Glomerular visceral epithelial cell (primary cell): ENCODE data around the gene TSSK6.

ENCODE experiments used
- DNase-seq: peaks from one replicate; pipeline ENCODE4 v3.0.0-alpha.2; 2016; ENCODE audit errors: extremely low spot score

The TSSK6 gene

GRCh38 chr19:19530889-19531288, 15.5 kb upstream of the TSSK6 start:
- no peak for DNase-seq

DNA sequence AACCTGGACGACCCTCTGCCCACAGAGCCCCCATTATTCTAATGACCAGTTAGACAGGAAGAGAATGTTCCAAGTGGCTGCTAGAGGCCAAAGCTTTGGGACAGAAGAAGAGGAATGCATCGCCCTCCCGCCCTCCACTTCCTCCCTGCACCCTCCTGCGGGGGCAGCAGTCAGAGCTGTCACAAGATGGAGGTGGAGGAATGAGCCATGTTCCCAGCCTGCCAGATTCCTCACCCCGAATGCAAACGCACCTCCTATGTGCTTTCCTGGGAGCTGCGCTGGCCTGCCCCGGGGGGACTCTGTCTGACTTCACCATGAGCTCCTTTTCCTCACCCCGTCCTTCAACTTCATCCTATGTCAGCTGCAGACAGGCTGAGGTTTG, 15.1 kb upstream of the TSSK6 start:
- no peak for DNase-seq

DNA sequence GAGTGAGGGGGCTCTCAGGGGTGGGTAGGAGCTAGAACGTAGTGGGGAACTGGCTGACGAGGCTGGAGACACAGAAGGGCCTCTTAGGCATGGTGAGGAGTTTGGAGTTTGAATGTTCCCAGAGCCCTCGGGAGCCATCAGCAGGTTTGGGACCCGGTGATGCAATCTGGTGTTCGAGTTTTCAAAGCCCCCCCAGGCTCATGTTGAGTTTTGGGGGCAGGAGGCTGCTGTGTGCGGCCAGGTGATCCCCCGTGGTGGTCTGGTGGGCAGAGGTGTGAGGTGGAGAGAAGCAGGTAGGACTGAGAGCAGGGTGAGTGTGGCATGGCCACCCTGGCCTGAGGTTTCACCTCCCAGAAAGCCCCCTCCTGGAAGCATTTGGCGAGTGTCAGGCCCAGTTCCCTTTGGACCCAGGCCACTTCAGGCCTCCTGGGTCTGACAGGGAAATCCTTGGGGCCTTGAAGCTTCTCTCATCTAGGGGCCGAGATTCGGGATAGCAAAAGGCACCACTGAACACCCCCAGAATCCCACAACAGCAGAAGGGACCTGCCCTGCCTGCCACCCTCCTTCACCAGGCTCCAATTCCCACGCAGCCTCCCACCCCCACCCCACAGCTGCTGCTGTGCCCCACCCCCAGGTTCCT, 14.6 kb upstream of the TSSK6 start:
- DNase-seq: no peak

GRCh38 chr19:19528721-19529490, 13.6 kb upstream of the TSSK6 start, which contains the start of gene YJEFN3:
YJEFN3 (plus strand) TSS chr19:19528911; CDS start chr19:19528933, 22 bp downstream.
- no peak for DNase-seq

- no peak for DNase-seq
Measured at GRCh38 chr19:19527674-19528625, 12.6 kb upstream of the TSSK6 start.

DNA sequence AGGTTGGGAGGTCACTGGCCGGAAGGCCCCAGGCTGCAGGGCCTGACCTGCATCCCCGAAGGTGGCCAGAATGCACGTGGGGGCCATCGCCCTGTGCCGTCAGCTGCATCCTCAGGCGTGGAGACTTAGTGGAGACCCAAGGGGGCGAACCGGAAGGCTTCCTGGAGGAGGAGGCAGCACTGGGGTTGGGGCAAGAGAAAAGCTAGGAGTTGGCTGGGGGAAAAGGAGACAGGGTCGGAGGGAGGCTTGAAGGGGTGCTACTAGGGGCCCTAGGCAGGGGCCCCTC, 12.0 kb upstream of the TSSK6 start:
- no peak for DNase-seq

- no peak for DNase-seq
Measured at GRCh38 chr19:19526581-19527370, 11.4 kb upstream of the TSSK6 start.

DNA sequence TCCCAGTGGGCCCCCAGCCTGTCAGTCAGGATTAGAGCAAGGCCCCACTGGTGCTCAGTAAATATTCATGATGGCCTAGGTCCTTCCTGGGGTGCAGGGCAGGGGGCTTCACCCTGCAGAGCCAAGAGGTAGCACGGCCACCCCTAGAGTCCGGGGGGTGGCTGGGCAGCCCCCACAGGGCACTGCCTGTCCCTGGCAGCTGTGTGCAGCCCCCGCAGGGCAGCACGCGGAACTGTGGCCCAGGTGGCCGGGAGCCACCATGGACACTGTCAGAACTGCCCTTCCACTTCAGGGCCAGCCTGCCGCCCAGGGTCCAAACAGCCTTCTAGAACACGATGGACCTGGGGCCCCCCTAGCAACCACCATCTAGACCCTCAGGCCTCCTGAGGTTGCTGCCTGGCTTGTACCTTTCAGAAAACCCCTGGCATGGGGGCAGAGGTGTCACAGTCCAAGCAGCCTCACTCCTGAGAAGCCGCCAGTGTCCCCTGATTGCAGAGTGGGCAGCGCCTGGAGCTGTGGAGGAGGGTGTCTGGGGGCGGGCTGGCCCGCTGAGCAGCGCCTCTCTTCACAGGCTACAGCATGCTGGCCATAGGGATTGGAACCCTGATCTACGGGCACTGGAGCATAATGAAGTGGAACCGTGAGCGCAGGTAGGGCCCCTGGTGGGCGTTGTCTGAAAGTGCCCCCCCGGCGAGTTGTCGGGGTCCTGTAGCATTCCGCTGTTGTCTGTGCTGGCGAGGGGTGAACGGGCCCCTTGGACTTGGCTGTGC, 10.4 kb upstream of the TSSK6 start:
- DNase-seq: no peak

GRCh38 chr19:19524053-19524452, 8.7 kb upstream of the TSSK6 start:
- no peak for DNase-seq

GRCh38 chr19:19523177-19523576, 7.8 kb upstream of the TSSK6 start:
- DNase-seq: no peak

DNA sequence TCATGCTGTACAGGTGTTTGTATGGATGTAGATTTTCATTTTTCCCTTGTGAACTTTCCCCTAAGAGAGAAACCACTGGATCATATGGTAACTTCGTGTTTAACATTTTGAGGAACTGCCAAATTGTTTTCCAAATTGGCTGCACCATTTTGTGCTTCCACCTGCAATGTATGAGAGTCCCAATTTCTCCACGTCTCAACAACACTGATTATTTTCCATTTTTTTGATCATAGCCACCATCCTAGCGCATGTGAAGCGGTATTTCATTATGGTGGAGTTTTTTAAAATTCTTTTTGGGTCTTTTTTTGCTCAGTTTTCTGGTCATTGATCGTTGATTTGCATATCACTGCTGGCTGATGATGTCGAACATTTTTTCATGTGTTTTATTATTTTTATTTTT, 5.6 kb upstream of the TSSK6 start:
- DNase-seq: no peak

- DNase-seq: no peak
Measured at GRCh38 chr19:19517235-19517619, 1.9 kb upstream of the TSSK6 start.

- peak; percentile 92 for DNase-seq
Measured at GRCh38 chr19:19515642-19516519, 533 bp upstream of the TSSK6 start, which contains the start of gene NDUFA13. NDUFA13 (plus strand) TSS chr19:19516225; CDS start chr19:19516239, 14 bp downstream.

DNA sequence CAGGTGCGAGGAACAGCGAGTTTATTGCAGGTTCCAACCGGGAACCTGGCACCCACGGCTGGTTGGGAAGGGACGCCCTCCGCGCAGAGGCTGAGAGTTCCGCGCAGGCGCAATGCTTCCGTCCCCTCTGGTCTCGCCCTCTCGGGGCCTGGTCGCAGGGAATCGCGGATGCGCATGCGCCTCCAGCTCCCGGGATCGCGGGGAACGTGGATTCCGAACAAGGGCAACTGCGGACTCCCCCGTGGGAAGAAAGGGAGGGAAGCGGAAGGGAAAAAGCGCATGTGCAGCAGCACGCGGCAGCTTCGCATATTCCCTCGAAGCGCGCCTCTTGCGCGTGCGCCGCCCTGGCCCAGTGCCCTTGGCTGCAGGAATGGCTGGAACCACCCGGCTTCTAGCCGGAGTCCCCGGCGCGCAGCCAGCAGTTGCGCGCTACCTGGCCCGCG, 1.1 kb downstream of the TSSK6 start:
- no peak for DNase-seq

- no peak for DNase-seq
Measured at GRCh38 chr19:19513682-19514081, 1.7 kb downstream of the TSSK6 start.

DNA sequence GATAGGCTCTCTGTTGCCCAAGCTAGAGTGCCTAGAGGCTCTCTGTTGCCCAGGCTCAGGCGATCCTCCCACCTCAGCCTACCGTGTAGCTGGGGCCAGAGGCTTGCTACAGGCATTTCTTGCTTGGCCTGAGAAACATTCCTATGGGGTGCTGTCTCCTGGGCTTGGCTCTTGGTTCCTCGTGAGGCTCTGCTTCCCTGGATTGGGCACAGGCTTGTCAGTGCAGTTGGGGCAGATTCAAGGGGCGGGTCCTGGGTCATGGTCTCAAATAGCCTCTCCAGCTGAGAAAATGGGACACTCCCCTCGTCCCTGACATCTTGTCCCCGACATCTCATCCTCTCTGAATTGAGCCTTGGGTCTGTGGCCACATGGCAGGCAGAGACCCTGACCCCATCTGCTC, 4.9 kb downstream of the TSSK6 start:
- DNase-seq: no peak

DNA sequence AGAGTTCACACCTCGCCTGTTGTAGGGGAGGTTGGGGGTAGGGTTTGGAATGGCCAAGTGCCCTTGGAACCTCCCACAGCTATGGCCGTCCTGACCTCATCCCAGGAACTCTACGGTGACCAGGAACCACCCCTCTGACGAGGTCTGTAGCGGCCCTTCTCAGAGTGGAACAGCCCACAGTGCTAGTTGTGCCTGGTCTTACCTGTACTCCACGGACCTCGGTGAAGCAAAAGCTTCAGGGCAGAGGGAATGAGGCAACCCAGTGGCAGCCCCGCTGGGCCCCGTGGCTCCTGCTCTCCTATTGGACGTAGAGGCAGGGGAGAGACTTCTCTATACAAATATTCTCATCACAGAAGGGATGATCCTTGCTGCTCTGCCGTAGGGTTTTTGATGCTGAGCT, 7.1 kb downstream of the TSSK6 start:
- DNase-seq: no peak

- no peak for DNase-seq
Measured at GRCh38 chr19:19507354-19507753, 8.0 kb downstream of the TSSK6 start.

DNA sequence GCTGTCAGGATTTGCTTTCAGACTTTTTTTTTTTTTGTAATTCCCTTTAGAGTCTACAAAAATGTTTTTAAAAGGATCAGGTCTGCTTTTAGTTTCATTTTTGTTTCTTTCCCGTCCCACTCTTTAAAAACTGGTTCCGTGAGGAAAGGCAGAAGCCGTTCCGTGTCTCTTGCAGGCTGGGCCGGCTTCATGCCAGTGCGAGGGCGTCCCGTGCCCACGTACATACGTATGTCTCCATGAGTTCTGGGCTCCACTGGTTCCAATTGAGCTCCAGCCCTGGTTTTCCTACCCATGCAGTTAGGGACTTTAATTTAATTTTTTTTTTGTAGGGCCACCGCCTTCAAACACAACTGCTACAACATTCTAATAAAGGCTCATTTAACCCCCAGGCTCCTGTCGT, 8.8 kb downstream of the TSSK6 start:
- DNase-seq: no peak
